Omental fat pad (tissue), 4 donors: ENCODE results near the gene AAMP. TPM values are rescaled to one million over a fixed set of nuclear protein-coding genes. Genes with fewer than 3 reads are reported as not detected.
"Not testable (repeated sequence)": the region's sequence is repeated elsewhere in the genome, so short reads cannot be mapped to it uniquely, and the experiment has no call there.

ENCODE experiments used
- ATAC-seq: fragments of 150-250 bp; one replicate; pipeline ENCODE4 v1.9.1; 2016; ENCODE audit warnings: mild to moderate bottlenecking, moderate library complexity; ENCODE audit not compliant: low FRiP score
- DNase-seq: peaks from one replicate; pipeline ENCODE4 v3.0.0-alpha.2; 2019; ENCODE audit warnings: low spot score
- total RNA-seq, 4 donors: library from RNA; depleted of rRNA; stranded (reverse); fragments of >200 nt; gene quantifications; one replicate each; pipeline ENCODE4 v1.1.0, GENCODE V29; 2016
- TF ChIP-seq, protein P1 (sequence below), 3 donors: fragments of 450-650 bp; IDR thresholded peaks; one replicate each; pipeline ENCODE4 v1.5.1; 2016 to 2017; ENCODE audit warnings: antibody characterized with exemption in 3 of 3, mild to moderate bottlenecking in 3 of 3, moderate library complexity in 2 of 3

Gene AAMP
- total RNA-seq, 4 donors from 2014 or later: 122 to 165 (median 140) TPM

DNA sequence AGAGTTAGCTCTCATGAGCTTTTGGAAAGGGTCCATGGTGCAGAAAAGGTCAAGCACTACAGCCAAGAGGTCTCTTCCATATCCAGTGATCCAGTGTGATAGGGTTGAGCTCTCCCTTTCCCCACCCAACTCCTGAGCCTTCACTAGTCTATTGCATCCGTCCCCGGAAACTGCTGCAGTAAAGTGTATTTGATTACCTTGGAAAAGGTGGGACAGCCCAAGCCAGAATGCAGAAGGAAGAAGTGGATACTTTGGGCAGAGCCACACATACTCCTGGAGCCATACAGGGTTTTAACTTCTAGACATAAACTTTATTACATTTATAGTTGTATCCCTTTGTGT, 3.9 kb upstream of the AAMP start:
- DNase-seq (no peak), ATAC-seq (no peak)
- TF ChIP-seq, protein P1, sequence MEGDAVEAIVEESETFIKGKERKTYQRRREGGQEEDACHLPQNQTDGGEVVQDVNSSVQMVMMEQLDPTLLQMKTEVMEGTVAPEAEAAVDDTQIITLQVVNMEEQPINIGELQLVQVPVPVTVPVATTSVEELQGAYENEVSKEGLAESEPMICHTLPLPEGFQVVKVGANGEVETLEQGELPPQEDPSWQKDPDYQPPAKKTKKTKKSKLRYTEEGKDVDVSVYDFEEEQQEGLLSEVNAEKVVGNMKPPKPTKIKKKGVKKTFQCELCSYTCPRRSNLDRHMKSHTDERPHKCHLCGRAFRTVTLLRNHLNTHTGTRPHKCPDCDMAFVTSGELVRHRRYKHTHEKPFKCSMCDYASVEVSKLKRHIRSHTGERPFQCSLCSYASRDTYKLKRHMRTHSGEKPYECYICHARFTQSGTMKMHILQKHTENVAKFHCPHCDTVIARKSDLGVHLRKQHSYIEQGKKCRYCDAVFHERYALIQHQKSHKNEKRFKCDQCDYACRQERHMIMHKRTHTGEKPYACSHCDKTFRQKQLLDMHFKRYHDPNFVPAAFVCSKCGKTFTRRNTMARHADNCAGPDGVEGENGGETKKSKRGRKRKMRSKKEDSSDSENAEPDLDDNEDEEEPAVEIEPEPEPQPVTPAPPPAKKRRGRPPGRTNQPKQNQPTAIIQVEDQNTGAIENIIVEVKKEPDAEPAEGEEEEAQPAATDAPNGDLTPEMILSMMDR (IDR thresholded peaks at IDR 0.05): no peak

DNA sequence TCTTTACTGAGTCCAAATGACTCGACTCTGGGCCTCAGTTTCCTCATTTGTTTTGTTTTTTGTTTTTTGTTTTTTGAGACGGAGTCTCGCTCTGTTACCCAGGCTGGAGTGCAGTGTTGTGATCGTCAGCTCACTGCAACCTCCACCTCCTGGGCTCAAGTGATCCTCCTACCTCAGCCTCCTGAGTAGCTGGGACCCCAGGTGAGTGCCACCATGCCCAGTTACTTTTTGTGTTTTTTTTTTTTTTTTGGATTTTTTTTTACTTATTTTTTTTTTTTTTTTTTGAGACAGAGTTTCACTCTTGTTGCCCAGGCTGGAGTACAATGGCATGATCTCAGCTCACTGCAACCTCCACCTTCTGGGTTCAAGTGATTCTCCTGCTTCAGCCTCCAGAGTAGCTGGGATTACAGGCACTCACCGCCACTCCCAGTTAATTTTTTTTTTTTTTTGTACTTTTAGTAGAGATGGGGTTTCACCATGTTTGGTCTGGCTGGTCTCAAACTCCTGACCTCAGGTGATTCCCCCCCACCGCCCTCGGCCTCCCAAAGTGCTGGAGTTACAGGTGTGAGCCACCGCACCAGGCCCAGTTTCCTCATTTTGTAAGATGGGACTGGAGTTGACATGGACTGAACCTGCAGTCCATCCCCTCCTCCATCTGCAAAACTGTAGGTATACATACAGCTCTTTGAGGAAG, 3.4 kb upstream of the AAMP start:
- ATAC-seq, DNase-seq: not testable (repeated sequence)

- DNase-seq: peak; percentile 58
- TF ChIP-seq, protein P1 (IDR thresholded peaks at IDR 0.05): peak in 2 of 3 donors; percentile 15 to 71
- peak; percentile 69 for ATAC-seq
These were observed 2.7 kb upstream of the AAMP start for GRCh38 chr2:218272531-218273212.

GRCh38 chr2:218271865-218272530, 2.1 kb upstream of the AAMP start:
- ATAC-seq (no peak), DNase-seq (no peak)
- TF ChIP-seq, protein P1 (IDR thresholded peaks at IDR 0.05): no peak

DNA sequence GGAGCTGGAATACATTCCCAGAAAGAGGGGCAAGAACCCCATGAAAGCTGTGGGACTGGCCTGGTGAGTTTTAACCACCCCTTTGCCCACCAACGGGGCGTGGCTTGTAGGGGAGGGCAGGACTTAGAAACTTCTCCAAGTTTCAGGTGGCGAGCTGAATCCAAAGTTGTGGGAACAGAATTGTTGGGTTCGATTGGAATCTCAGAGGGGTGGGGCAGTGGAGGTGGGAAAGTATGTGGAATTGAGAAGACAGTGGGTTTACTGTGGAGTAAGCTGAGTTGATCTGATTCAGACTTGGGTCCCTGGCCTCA, 1.5 kb upstream of the AAMP start:
- TF ChIP-seq, protein P1 (IDR thresholded peaks at IDR 0.05): no peak
- no peak for ATAC-seq
- DNase-seq: no peak

GRCh38 chr2:218270721-218271486, 967 bp upstream of the AAMP start:
- TF ChIP-seq, protein P1 (IDR thresholded peaks at IDR 0.05): no peak
- DNase-seq (no peak), ATAC-seq (no peak)

GRCh38 chr2:218267259-218267658, 2.7 kb downstream of the AAMP start:
- ATAC-seq (no peak), DNase-seq (no peak)
- TF ChIP-seq, protein P1 (IDR thresholded peaks at IDR 0.05): no peak
